GM12873 (cell line): ENCODE data around the gene UBASH3B.

Experiments
- TF ChIP-seq, protein P1 (sequence below): IDR thresholded peaks from 2 replicates; pipeline ENCODE4 v1.5.1; 2012; ENCODE audit warnings: low read depth, mild to moderate bottlenecking, moderate library complexity, low read length, control low read depth; ENCODE audit not compliant: insufficient read depth; ENCODE audit errors: missing control alignments

The UBASH3B gene

DNA sequence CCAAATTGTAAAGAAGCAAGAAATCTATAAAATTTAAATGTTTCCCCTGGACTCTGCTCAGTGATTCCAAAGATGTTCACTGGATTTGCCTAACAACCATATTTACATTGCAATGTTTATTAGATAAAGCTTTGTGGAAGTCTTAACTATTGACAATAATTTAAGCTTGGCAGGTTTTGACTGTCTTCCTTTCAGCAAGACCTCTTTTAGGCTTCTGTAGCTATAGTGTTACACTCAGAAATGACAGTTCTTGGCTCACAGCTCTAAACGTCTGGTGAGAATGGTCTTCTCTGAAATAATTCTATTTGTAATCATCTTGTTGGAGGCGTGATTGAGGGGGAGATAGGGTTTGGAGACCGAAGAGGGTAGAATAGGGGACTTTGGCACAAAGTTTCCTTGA is 138.0 kb downstream of the UBASH3B start:
- TF ChIP-seq, protein P1, sequence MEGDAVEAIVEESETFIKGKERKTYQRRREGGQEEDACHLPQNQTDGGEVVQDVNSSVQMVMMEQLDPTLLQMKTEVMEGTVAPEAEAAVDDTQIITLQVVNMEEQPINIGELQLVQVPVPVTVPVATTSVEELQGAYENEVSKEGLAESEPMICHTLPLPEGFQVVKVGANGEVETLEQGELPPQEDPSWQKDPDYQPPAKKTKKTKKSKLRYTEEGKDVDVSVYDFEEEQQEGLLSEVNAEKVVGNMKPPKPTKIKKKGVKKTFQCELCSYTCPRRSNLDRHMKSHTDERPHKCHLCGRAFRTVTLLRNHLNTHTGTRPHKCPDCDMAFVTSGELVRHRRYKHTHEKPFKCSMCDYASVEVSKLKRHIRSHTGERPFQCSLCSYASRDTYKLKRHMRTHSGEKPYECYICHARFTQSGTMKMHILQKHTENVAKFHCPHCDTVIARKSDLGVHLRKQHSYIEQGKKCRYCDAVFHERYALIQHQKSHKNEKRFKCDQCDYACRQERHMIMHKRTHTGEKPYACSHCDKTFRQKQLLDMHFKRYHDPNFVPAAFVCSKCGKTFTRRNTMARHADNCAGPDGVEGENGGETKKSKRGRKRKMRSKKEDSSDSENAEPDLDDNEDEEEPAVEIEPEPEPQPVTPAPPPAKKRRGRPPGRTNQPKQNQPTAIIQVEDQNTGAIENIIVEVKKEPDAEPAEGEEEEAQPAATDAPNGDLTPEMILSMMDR, result no peak

DNA sequence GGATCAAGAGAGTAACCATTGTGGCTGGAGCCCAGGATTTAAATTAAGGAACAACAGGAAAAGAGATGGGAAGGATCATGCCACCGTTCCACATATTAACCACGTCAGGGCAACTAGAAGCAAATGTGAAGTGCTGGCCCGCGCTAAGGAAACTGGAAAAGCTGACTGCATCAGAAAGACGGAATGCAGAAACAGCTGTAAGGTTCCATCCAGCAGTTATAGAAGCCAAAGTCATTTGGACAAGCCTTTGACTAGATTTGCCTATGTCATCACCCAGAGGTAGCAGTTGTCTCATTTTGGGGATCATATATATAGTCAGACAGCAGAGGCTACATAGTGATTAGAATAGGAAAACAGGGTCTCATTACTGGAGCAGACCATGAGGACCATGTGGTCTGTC is 139.8 kb downstream of the UBASH3B start:
- TF ChIP-seq, protein P1, result no peak

DNA sequence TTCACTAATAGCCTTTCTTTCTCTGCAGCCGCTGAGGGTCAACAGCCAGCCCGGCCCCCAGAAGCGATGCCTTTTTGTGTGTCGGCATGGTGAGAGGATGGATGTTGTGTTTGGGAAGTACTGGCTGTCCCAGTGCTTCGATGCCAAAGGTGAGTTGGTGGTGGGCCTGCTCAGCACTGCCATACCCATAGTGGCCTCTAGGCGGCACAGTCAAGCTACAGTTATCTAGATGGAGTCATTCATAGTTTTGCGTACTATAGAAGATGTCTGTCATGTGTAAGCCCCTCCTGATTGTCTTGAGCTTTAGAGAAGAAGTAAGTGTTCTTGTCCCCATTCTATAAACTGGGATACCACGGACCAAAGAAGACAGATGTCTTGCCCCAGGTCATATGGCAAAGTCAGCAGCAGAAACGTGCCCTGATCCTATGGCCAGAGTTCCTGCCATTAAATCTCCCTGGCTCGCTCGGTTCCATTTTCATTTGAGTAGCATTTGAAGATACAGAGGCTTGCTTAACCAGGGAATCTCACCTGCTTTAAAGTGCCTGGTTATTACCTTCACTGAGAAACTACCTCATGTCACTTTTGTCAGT is 140.7 kb downstream of the UBASH3B start:
- TF ChIP-seq, protein P1, result peak; percentile 99

DNA sequence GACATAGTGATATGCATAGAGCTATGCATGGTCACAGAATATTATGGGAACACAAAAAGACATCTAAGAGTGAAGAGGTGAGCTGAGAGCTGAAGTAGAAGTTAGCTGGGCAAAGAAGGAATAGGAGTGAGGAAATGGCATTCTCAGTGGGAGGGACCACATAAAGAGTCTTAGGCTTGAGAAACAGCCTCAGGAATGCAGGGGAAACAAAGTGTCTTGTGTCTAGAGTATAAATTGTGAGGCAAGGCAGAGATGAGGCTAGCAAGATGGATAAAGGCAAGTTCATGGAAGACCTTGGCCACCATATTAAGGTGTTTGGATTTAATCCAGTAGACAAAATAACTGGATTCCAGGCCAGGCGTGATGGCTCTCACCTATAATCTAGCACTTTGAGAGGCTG is 142.1 kb downstream of the UBASH3B start:
- TF ChIP-seq, protein P1, result no peak

DNA sequence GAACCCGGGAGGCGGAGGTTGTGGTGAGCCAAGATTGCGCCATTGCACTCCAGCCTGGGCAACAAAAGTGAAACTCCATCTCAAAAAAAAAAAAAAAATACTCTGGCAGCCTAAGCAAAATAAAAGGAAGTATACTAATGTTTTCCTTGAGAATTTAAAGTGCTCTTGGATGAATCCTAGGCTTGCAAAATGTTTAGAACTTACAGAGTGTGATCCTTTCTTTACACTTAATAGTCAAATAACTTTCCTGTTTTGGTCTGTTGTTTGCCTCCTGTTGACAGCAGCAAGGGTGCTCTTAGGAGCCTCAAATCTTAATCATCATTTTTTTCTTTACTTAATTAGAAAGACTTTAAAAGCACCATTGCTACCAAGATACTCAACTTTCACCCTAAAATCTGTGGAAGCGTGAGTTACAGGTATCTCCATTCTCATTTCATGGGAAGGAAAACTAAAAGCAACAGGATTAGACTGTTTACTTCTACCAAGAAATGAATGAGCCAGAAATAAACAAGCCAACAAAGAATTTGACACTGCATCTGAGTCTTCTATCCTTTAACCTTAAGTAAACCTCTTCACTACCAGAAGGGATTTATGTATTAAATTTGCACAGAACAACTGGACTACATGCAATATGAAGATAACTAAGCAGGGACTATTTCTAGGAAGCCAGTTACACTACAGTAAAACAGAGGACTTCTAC is 144.0 kb downstream of the UBASH3B start:
- TF ChIP-seq, protein P1, result no peak

DNA sequence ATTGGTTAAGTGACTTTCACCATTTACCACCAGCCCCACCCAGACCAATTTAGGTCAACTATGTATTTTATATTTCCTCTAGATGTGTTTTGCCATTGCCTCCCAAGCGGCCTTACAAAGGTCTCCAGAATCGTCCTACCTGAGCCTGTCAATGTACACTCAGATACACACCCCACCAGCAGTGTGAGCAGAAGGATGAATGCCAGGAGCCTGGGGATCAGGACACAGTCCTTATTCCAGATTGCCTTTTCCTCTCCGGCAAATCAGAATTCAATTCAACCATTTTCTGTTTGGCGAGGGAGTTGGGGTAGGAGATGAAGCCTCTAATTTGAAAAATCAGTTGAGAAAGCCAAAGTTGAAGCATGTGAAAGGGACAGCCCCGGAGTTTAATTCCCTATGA is 147.4 kb downstream of the UBASH3B start:
- TF ChIP-seq, protein P1, result no peak

DNA sequence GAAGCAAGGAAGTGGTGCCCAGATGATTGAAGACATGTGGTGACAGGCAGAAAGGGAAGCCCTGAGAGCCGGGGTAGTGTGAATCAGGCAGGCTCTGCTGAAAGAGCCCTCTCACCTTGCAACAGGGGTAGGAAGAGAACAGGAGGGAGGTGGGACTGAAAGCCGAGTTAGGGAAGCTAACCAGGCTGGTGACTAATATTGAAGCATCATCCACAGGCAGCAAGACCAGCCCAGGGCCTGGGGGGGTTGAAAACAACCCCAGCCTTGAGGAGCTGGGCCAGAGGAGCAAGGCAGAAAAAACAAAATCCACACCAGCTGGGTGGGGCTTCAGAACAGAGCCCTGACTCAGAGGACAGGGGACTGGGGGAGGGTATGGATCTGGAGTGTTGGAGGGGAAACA is 147.8 kb downstream of the UBASH3B start:
- TF ChIP-seq, protein P1, result no peak
